ENCODE results near the gene FMC1. TPM values are rescaled to one million over a fixed set of nuclear protein-coding genes. Genes with fewer than 3 reads are reported as not detected.

FMC1 gene
- total and polyA plus RNA-seq, 4 donors = 16.7 to 33.6 (median 31.8) TPM

DNA sequence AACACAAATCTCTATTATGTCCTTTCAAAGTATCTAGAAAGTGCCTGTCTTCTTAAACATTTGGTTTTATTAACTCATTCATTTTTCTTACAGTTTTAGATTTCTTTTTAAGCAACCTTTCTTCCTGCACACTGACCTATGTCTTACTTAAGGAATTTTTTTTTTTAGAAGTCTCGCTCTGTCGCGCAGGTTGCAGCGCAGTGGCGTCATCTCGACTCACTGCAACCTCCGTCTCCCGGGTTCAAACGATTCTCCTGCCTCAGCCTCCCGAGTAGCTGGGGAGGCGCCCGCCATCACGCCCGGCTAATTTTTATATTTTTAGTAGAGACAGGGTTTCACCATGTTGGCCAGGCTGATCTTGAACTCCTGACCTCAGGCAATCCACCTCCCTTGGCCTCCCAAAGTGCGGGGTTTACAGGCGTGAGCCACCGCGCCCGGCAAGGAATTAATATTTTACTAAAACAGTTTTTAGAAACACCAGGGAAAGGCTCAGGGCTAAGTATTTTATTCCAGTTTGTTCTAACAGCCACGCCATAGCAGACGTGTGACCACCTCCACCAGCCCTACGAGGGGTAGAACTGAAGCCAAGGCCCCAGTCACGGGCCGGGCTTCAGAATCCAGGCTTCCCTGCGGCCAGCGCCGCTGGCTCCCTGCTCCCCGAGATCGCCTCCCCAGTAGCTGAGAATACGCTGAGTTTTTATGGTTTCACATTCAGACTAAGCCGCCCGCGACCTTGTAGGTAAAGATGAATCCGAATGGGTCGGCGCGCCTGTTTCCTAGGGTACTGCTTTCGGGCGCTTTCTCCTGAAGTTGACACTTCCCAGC, 17.6 kb downstream of the FMC1 start:
- peak overlapping the region; percentile 98 for H3K4me3 ChIP-seq (ENCODE audit: low read depth, low read length)
- H3K27ac ChIP-seq (ENCODE audit: low read depth, low read length) = peak overlapping the region; percentile 100
- H3K4me1 ChIP-seq (ENCODE audit: control insufficient read depth, insufficient read depth, low read length) = peaks cover 15% of the 10 kb centered on the region
- H3K27me3 ChIP-seq (ENCODE audit: control insufficient read depth, insufficient read depth, low read length) = no peaks in the 10 kb centered on the region
- WGBS (ENCODE audit: insufficient coverage) = 8% methylated on average over 34 of the region's 39 CpGs
- no peaks in the 10 kb centered on the region for H3K9me3 ChIP-seq (ENCODE audit: control insufficient read depth, insufficient read depth, low read length)
- peaks cover 6% of the 10 kb centered on the region for H3K36me3 ChIP-seq (ENCODE audit: control insufficient read depth, insufficient read depth, low read length)
- DNase-seq (ENCODE audit: low read depth in 4 of 6, low spot score in 6 of 6) = peak in 2 of 6 donors; percentile 21 to 41

DNA sequence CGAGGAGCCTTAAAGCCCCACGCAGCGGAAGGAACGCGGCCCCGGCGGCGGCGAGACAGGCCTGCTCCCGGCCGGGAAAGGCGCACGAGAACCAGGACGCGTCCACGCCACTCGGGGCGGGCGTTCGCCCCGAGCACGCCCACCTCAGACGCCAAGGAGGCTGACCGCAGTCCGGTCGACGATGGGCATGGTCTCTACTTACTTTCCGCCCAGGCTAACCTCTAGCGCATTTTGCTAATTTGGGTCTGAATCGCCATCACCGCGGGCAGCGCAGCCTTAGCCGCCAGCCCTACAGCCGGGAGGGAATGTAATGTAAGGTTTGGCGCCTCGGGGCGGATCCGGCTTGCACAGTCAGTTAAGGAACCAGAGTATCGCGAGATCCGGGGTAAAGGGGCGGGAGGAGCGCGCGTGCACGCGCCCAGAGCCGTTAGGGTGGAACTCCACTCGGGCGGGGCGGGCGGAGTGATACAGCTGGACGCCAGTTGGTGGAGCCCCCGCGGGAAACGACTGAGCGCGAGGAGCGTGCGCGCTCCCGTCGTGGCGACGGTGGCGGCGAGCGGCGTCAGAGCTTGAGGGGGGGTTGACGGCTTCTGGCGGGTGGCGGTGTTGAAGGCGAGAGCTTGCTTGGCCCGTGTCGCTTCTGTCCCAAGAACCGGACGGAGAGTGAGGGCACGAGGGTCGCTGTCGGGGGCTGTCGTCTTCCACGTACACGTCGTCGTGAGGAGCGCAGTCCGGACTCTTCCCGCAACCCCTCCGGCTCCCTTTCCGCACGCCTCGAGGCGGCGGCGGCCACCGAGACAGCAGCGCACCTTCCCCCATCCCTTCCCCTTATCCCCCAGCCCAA, 18.5 kb downstream of the FMC1 start, which contains the start of gene LUC7L2:
TSS of gene LUC7L2 (plus strand) at position 529 of the 844 bp plus-strand sequence. CDS start 368 bp downstream, outside the sequence.
- under 1% methylated on average over 95 of the region's 98 CpGs for WGBS (ENCODE audit: insufficient coverage)
- peak; percentile 96 to 100 (median 98) for DNase-seq (ENCODE audit: low read depth in 4 of 6, low spot score in 6 of 6)
- H3K27me3 ChIP-seq (ENCODE audit: control insufficient read depth, insufficient read depth, low read length) = no peaks in the 10 kb centered on the region
- peak within 1 kb of the TSS; percentile 100 for H3K27ac ChIP-seq (ENCODE audit: low read depth, low read length)
- H3K36me3 ChIP-seq (ENCODE audit: control insufficient read depth, insufficient read depth, low read length) = peaks cover 6% of the 10 kb centered on the region
- peaks cover 15% of the 10 kb centered on the region for H3K4me1 ChIP-seq (ENCODE audit: control insufficient read depth, insufficient read depth, low read length)
- H3K9me3 ChIP-seq (ENCODE audit: control insufficient read depth, insufficient read depth, low read length) = no peaks in the 10 kb centered on the region
- peak within 1 kb of the TSS; percentile 98 for H3K4me3 ChIP-seq (ENCODE audit: low read depth, low read length)

DNA sequence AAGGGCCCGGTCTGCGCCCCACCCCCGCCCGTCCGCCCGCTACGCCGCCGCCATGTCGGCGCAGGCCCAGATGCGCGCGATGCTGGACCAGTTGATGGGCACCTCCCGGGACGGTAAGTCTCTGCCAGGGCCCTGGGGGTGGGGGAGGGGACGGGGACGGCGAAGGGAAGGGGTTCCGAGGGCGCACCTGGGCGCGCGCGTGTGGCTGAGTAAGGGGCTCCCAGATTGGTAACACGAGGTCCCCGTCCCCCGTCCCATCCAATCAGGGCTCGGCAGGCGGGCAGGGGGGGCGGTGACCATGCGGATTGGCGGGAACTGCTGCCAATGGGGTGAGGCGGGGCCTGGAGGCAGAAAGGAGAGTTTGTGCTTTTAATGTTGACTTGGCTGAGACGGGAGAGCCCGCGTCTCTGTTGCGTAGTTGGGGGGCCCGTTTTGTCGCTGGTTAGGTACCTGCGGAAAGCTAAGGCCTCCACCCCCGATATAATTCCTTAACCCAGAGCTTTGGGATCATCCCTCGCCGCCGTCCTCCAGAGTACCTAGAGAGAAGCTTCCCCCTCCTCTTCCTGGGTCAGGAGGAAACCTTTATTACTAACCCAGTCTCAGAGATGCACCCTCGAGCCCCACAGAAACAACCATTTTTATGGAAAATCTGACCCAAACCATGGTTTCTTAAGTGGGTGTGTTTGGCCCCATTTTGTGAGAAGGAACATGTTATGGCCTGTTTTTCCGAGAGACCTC, 19.2 kb downstream of the FMC1 start:
- H3K27ac ChIP-seq (ENCODE audit: low read depth, low read length) = peak overlapping the region; percentile 100
- DNase-seq (ENCODE audit: low read depth in 4 of 6, low spot score in 6 of 6) = peak; percentile 83 to 99 (median 92)
- H3K36me3 ChIP-seq (ENCODE audit: control insufficient read depth, insufficient read depth, low read length) = peaks cover 3% of the 10 kb centered on the region
- H3K4me1 ChIP-seq (ENCODE audit: control insufficient read depth, insufficient read depth, low read length) = peaks cover 15% of the 10 kb centered on the region
- H3K4me3 ChIP-seq (ENCODE audit: low read depth, low read length) = peak overlapping the region; percentile 98
- H3K27me3 ChIP-seq (ENCODE audit: control insufficient read depth, insufficient read depth, low read length) = no peaks in the 10 kb centered on the region
- 2% methylated on average over 33 of the region's 47 CpGs for WGBS (ENCODE audit: insufficient coverage)
- no peaks in the 10 kb centered on the region for H3K9me3 ChIP-seq (ENCODE audit: control insufficient read depth, insufficient read depth, low read length)

DNA sequence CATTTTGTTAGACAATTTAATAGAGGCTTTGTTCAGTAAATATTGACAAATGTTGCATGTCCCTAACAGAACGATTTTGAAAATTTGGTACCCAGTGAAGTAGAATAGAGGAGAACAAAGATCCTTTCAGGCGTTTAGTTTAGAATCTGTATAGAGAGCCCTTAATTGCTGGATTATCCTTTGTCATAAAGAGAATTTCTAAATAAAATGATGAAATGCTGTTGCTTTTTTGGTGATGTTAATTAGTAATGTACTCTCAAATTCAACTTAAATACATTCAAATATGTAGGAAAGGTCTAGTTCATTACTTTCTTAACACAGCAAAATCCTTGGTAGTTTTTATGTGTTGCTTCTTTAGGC, 19.8 kb downstream of the FMC1 start:
- DNase-seq (ENCODE audit: low read depth in 4 of 6, low spot score in 6 of 6) = no peak
- Histone ChIP-seq H3K36me3 (ENCODE audit: control insufficient read depth, insufficient read depth, low read length) (peaks cover 3% of the 10 kb centered on the region), H3K9me3 (ENCODE audit: control insufficient read depth, insufficient read depth, low read length) (no peaks in the 10 kb centered on the region), H3K27me3 (ENCODE audit: control insufficient read depth, insufficient read depth, low read length) (no peaks in the 10 kb centered on the region), H3K27ac (ENCODE audit: low read depth, low read length) (peak overlapping the region; percentile 100), H3K4me3 (ENCODE audit: low read depth, low read length) (peak overlapping the region; percentile 98), H3K4me1 (ENCODE audit: control insufficient read depth, insufficient read depth, low read length) (peaks cover 15% of the 10 kb centered on the region)
- 0% methylated on average over 1 of the region's 2 CpGs for WGBS (ENCODE audit: insufficient coverage)

DNA sequence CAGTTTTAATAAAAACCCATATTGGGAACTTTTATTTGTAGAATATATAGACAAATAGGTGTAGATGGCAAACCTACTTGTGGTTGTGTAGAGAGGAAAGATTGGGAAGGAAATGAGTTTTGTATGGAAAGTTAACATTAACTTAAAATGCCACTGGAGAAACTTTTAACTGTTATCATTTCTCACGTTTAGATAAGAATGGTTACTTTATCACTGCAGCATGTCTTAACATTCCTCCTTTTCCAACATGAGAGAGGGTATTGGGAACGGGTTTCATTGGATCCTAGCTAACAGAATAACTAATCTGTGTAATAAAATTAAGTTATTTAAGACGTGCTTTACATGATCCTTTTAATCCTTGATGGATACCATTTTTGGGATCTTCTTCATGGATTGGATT, 20.4 kb downstream of the FMC1 start:
- H3K27ac ChIP-seq (ENCODE audit: low read depth, low read length) = peak overlapping the region; percentile 30
- H3K27me3 ChIP-seq (ENCODE audit: control insufficient read depth, insufficient read depth, low read length) = no peaks in the 10 kb centered on the region
- peak overlapping the region; percentile 98 for H3K4me3 ChIP-seq (ENCODE audit: low read depth, low read length)
- no peak for DNase-seq (ENCODE audit: low read depth in 4 of 6, low spot score in 6 of 6)
- no CpG with 5 or more reads among the region's 3 CpGs for WGBS (ENCODE audit: insufficient coverage)
- peaks cover 3% of the 10 kb centered on the region for H3K36me3 ChIP-seq (ENCODE audit: control insufficient read depth, insufficient read depth, low read length)
- H3K4me1 ChIP-seq (ENCODE audit: control insufficient read depth, insufficient read depth, low read length) = peaks cover 15% of the 10 kb centered on the region
- no peaks in the 10 kb centered on the region for H3K9me3 ChIP-seq (ENCODE audit: control insufficient read depth, insufficient read depth, low read length)

DNA sequence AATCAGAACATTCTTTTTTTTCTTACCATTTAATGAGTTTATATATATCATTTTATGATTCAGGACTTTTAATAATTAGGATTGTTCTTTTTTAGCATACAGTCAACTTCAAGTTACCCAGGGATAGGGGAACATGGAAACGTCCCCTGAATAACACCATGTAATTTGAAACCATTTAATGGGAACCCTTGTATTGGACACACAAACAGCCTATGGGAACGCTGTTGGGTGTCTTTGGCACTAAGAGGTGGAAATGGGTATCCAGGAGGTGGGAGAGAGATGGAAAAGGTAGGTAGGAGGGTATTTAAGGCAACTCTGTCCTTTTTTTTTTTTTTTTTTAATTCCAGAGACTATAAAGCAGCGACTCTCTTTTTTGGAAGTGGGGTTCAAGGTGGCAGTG, 21.2 kb downstream of the FMC1 start:
- 40% methylated on average over 1 of the region's 3 CpGs for WGBS (ENCODE audit: insufficient coverage)
- no peak for DNase-seq (ENCODE audit: low read depth in 4 of 6, low spot score in 6 of 6)
- Histone ChIP-seq H3K36me3 (ENCODE audit: control insufficient read depth, insufficient read depth, low read length) (peaks cover 3% of the 10 kb centered on the region), H3K4me3 (ENCODE audit: low read depth, low read length) (no peak overlapping the region), H3K27me3 (ENCODE audit: control insufficient read depth, insufficient read depth, low read length) (no peaks in the 10 kb centered on the region), H3K4me1 (ENCODE audit: control insufficient read depth, insufficient read depth, low read length) (peaks cover 15% of the 10 kb centered on the region), H3K9me3 (ENCODE audit: control insufficient read depth, insufficient read depth, low read length) (no peaks in the 10 kb centered on the region), H3K27ac (ENCODE audit: low read depth, low read length) (no peak overlapping the region)

- WGBS (ENCODE audit: insufficient coverage) = 43% methylated on average over 1 of the region's 6 CpGs
- peaks cover 13% of the 10 kb centered on the region for H3K4me1 ChIP-seq (ENCODE audit: control insufficient read depth, insufficient read depth, low read length)
- no peak overlapping the region for H3K4me3 ChIP-seq (ENCODE audit: low read depth, low read length)
- H3K36me3 ChIP-seq (ENCODE audit: control insufficient read depth, insufficient read depth, low read length) = no peaks in the 10 kb centered on the region
- no peak for DNase-seq (ENCODE audit: low read depth in 4 of 6, low spot score in 6 of 6)
- no peak overlapping the region for H3K27ac ChIP-seq (ENCODE audit: low read depth, low read length)
- no peaks in the 10 kb centered on the region for H3K27me3 ChIP-seq (ENCODE audit: control insufficient read depth, insufficient read depth, low read length)
- H3K9me3 ChIP-seq (ENCODE audit: control insufficient read depth, insufficient read depth, low read length) = no peaks in the 10 kb centered on the region
Measured at GRCh38 chr7:139362981-139363380, 21.8 kb downstream of the FMC1 start.

- no peak for DNase-seq (ENCODE audit: low read depth in 4 of 6, low spot score in 6 of 6)
- H3K4me1 ChIP-seq (ENCODE audit: control insufficient read depth, insufficient read depth, low read length) = peaks cover 6% of the 10 kb centered on the region
- H3K9me3 ChIP-seq (ENCODE audit: control insufficient read depth, insufficient read depth, low read length) = no peaks in the 10 kb centered on the region
- no peaks in the 10 kb centered on the region for H3K36me3 ChIP-seq (ENCODE audit: control insufficient read depth, insufficient read depth, low read length)
- H3K27ac ChIP-seq (ENCODE audit: low read depth, low read length) = no peak overlapping the region
- no peak overlapping the region for H3K4me3 ChIP-seq (ENCODE audit: low read depth, low read length)
- 73% methylated on average over 2 of the region's 2 CpGs for WGBS (ENCODE audit: insufficient coverage)
- no peaks in the 10 kb centered on the region for H3K27me3 ChIP-seq (ENCODE audit: control insufficient read depth, insufficient read depth, low read length)
Measured at GRCh38 chr7:139365336-139365735, 24.2 kb downstream of the FMC1 start.

DNA sequence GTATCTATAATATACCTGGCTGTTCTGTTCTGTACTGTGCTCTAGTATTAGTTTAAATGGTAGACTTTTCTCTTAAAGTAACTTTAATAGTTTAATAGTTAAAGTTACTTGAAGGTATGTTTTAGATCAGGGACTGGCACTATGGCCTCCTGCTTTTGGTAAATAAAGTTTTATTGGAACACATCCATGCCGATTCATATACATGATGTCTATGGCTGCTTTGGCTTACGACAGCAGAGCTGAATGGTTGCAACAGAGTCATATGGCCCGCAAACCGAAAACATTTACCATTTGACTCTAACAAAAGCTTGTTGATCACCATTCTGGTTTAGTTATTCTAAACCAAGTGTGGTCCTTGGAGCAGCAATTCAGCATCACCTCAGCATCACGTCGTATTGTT, 25.3 kb downstream of the FMC1 start:
- 100% methylated on average over 3 of the region's 6 CpGs for WGBS (ENCODE audit: insufficient coverage)
- H3K9me3 ChIP-seq (ENCODE audit: control insufficient read depth, insufficient read depth, low read length) = no peaks in the 10 kb centered on the region

More for the DNA sequence above, 25.3 kb downstream of the FMC1 start:
- Histone ChIP-seq H3K27me3 (ENCODE audit: control insufficient read depth, insufficient read depth, low read length) (no peaks in the 10 kb centered on the region), H3K4me3 (ENCODE audit: low read depth, low read length) (no peak overlapping the region), H3K27ac (ENCODE audit: low read depth, low read length) (no peak overlapping the region), H3K4me1 (ENCODE audit: control insufficient read depth, insufficient read depth, low read length) (peaks cover 9% of the 10 kb centered on the region), H3K36me3 (ENCODE audit: control insufficient read depth, insufficient read depth, low read length) (no peaks in the 10 kb centered on the region)
- no peak for DNase-seq (ENCODE audit: low read depth in 4 of 6, low spot score in 6 of 6)

All from spinal cord (tissue), 10 donors.